Epithelial cell of esophagus (primary cell): Measurements from ENCODE around the gene THTPA.

Experiments
- DNase-seq: peaks from one replicate; pipeline ENCODE4 v3.0.0; 2010; ENCODE audit warnings: low read depth
- H3K4me3 ChIP-seq: 2 replicates; pipeline ENCODE4 v1.5.1; 2011; ENCODE audit warnings: mild to moderate bottlenecking, low read length, control low read depth
- CTCF ChIP-seq: IDR thresholded peaks from 2 replicates; pipeline ENCODE4 v1.5.1; 2011; ENCODE audit warnings: low read depth, mild to moderate bottlenecking, low read length, control low read depth, inconsistent platforms; ENCODE audit not compliant: insufficient read depth; ENCODE audit errors: missing control alignments

THTPA gene

DNA sequence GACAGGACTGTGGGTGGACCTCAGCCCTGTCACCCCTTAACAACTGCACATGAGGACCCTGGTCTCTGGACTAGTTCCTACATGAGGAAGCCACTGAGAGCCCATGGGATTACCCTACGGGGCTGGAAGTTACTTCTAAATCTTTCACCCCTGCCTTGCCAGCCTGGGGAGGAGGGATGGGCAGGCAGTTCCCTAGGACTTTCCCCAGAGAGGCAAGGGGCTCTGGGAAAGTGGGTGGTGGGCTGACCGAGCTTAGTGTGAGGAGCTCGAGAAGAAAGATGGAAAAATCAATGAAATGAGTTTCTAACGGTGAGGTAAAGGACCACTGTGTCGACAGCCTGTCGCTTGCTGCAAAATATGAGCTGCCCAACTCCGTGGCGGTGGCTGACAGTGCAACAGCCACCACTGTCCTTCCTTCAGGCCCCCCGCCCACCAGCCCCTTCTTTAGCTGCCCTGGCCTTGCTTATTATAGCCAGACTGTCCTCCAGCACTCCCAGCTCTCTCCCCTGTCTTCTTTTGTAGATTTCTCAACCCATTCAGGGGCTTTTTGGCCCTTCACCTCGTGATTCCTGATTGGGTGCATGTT is 9.5 kb upstream of the THTPA start:
- no peak for TF ChIP-seq CTCF
- no peak for DNase-seq
- no peak overlapping the region for H3K4me3 ChIP-seq

DNA sequence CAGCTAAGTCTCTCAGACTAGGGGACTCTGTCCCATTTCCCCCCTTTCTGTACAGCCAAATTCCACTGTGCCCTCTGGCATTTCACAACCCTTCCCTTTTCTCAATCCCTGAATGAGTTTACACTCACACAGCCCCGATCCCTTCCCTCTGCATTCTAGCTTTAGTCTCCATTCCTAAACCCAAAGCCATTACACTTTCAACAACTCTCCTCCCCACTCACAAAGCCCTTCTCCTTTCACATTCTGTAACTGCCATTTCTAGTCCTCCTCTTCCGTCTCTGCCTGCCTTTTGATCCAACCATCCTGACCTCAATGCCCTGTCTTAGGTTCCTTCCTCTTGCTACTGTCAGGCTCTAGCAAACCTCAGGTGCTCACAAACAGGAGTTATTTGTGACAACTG is 8.1 kb upstream of the THTPA start:
- TF ChIP-seq CTCF: no peak
- H3K4me3 ChIP-seq: no peak overlapping the region
- DNase-seq: no peak

- H3K4me3 ChIP-seq: no peak overlapping the region
- no peak for TF ChIP-seq CTCF
- no peak for DNase-seq
Measured at GRCh38 chr14:23548351-23549318, 7.4 kb upstream of the THTPA start.

- H3K4me3 ChIP-seq: peak overlapping the region; percentile 70
- no peak for TF ChIP-seq CTCF
Measured at GRCh38 chr14:23550131-23550811, 5.8 kb upstream of the THTPA start.

GRCh38 chr14:23550812-23551265 is 5.2 kb upstream of the THTPA start:
- peak overlapping the region; percentile 70 for H3K4me3 ChIP-seq
- TF ChIP-seq CTCF: no peak
- DNase-seq: no peak

More at GRCh38 chr14:23550131-23550811, 5.8 kb upstream of the THTPA start:
- DNase-seq: no peak

GRCh38 chr14:23551266-23552028 is 4.6 kb upstream of the THTPA start, which contains the start of gene ZFHX2:
Gene ZFHX2 (minus strand): TSS chr14:23551765. CDS start chr14:23535325, 16,440 bp downstream.
- no peak for TF ChIP-seq CTCF
- H3K4me3 ChIP-seq: peak within 1 kb of the TSS; percentile 70
- DNase-seq: peak; percentile 59
